Ovary (tissue), 3 donors: ENCODE results near the gene OSBPL3.

ENCODE experiments used
- CTCF ChIP-seq, 3 donors: fragments of 450-650 bp in 2 of 3; fragments of 200-600 bp in 1 of 3; IDR thresholded peaks; one replicate each; pipeline versions ENCODE4 v1.5.1 to v1.8.0; 2016 to 2022; ENCODE audit warnings: antibody characterized with exemption in 3 of 3, mild to moderate bottlenecking in 1 of 3
- EP300 ChIP-seq: sonication (generic); formaldehyde crosslinking; IDR thresholded peaks from one replicate; pipeline ENCODE4 v1.6.1; 2017; ENCODE audit warnings: antibody characterized with exemption
- POLR2A ChIP-seq: fragments of 450-650 bp; IDR thresholded peaks from one replicate; pipeline ENCODE4 v1.6.1; 2017; ENCODE audit warnings: antibody characterized with exemption, mild to moderate bottlenecking, moderate library complexity
- donor health status: DM: no; HTN: no; CAD: no.

- no peak for TF ChIP-seq EP300
- TF ChIP-seq POLR2A = no peak
- no peak for TF ChIP-seq CTCF (IDR thresholded peaks at IDR 0.05)
Observed at GRCh38 chr7:25007668-25008067, 27.7 kb upstream of the OSBPL3 start.
